H1 (cell line): ENCODE measurements around the gene PIBF1. TPM values are rescaled to one million over a fixed set of nuclear protein-coding genes. Genes with fewer than 3 reads are reported as not detected.

Experiments
- GABPA ChIP-seq: IDR thresholded peaks from 2 replicates; pipeline ENCODE4 v1.6.1; 2011; ENCODE audit warnings: mild to moderate bottlenecking, low read length, moderate library complexity, borderline replicate concordance; ENCODE audit not compliant: insufficient read depth
- HDAC6 ChIP-seq: IDR thresholded peaks from one replicate; pipeline ENCODE4 v1.7.1; 2012; ENCODE audit warnings: low read depth, mild to moderate bottlenecking, inconsistent platforms, low read length, moderate library complexity
- YY1 ChIP-seq: IDR thresholded peaks from 2 replicates; pipeline ENCODE4 v1.6.1; 2011; ENCODE audit warnings: low read depth, mild to moderate bottlenecking, low read length
- polyA plus RNA-seq, 7 experiments: library from polyadenylated mRNA; depleted of rRNA in 3 of 7; stranded (reverse) in 5 of 7; unstranded in 2 of 7; fragments of >200 nt in 5 of 7; fragments of 200-250 nt in 2 of 7; gene quantifications; 1 replicate in 5 of 7; 2 replicates in 1 of 7; 4 replicates in 1 of 7; pipeline versions ENCODE4 v1.2.1 to v1.2.3, GENCODE V29; 2011 to 2013; ENCODE audit warnings: missing spikeins in 2 of 7, mixed read lengths in 2 of 7
- total RNA-seq: library from RNA; stranded (reverse); fragmentation: NEBNext Ultra II Directional; extraction: Animal tissue kit (Norgen Biotek cat#: 25700); gene quantifications from 2 replicates; pipeline ENCODE4 v1.2.1, GENCODE V29; 2021

PIBF1 gene
- total and polyA plus RNA-seq, 2 of the 8 experiments (the other 6 are each of a cell fraction or from before 2014, with no cell fraction given) = 1.1 to 13.2 TPM

- TF ChIP-seq YY1 (no peak), HDAC6 (no peak), GABPA (no peak)
Measured at GRCh38 chr13:72953391-72953965, 171.5 kb downstream of the PIBF1 start (continued).
